ENCODE measurements around the gene SP9.

DNA sequence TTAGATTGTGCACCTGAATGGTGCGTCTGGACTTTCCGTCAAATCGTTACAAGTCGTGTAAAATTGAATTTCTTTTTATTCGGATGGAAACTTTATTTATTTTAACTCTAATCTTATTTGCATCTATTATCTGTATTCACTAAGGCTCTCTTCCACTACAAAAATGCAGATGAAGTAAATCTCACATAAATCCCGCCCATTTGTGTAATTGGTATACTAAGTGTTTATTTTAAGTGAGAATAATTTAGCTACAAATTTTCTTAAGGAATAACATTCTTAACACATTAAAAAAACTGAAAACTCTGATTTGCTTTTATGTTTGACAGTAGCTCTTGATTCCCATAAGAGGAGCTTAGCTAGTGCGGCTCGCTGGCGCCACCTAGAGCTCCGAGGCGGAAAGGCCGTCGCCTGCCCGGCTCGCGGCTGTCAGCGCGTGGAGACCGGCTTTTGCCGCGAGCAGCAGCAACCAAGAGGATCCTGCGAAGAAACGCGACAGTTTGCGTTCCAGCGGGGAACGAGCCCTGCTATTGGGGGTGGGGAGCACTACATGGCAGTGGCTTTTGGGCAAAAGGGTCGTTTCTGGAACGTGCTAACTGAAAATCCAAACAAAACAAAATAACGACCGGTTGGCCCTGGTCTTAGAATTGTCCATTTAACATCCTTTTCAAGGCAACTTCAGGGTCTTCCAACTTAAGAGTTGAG lies 6.7 kb downstream of the SP9 start:
- TF ChIP-seq, protein P1, sequence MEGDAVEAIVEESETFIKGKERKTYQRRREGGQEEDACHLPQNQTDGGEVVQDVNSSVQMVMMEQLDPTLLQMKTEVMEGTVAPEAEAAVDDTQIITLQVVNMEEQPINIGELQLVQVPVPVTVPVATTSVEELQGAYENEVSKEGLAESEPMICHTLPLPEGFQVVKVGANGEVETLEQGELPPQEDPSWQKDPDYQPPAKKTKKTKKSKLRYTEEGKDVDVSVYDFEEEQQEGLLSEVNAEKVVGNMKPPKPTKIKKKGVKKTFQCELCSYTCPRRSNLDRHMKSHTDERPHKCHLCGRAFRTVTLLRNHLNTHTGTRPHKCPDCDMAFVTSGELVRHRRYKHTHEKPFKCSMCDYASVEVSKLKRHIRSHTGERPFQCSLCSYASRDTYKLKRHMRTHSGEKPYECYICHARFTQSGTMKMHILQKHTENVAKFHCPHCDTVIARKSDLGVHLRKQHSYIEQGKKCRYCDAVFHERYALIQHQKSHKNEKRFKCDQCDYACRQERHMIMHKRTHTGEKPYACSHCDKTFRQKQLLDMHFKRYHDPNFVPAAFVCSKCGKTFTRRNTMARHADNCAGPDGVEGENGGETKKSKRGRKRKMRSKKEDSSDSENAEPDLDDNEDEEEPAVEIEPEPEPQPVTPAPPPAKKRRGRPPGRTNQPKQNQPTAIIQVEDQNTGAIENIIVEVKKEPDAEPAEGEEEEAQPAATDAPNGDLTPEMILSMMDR (IDR thresholded peaks at IDR 0.05) = peak; percentile 98
- no peak for TF ChIP-seq POLR2AphosphoS5 (IDR thresholded peaks at IDR 0.05; ENCODE audit: low read depth, low read length)
- TF ChIP-seq SIN3A (IDR thresholded peaks at IDR 0.05; ENCODE audit: borderline replicate concordance, insufficient read depth, low read depth, low read length) = no peak
- no peak for TF ChIP-seq TCF7L2 (IDR thresholded peaks at IDR 0.05; ENCODE audit: low read depth, low read length)

Measured in Panc1 (cell line).